Upper lobe of left lung (tissue), 6 donors: ENCODE results near the gene NF1. TPM values are rescaled to one million over a fixed set of nuclear protein-coding genes. Genes with fewer than 3 reads are reported as not detected.
"Not testable (repeated sequence)": the region's sequence is repeated elsewhere in the genome, so short reads cannot be mapped to it uniquely, and the experiment has no call there.

ENCODE experiments used
- ATAC-seq, 2 donors: fragments of 200-7000 bp; cut with Tn5 transposase; one replicate each; pipeline ENCODE4 v1.9.1; 2022; ENCODE audit warnings: mild to moderate bottlenecking in 2 of 2, moderate library complexity in 2 of 2; ENCODE audit not compliant: low FRiP score in 2 of 2
- DNase-seq, 2 donors: peaks; one replicate each; pipeline ENCODE4 v3.0.0-alpha.2; 2019 to 2020
- H3K27ac ChIP-seq, 4 donors: fragments of 200-600 bp; sonication (generic); one replicate each; pipeline ENCODE4 v1.5.1; 2016 to 2019
- H3K27me3 ChIP-seq, 4 donors: fragments of 200-600 bp; sonication (generic); one replicate each; pipeline ENCODE4 v1.5.1; 2017 to 2019
- H3K36me3 ChIP-seq, 4 donors: fragments of 200-600 bp; sonication (generic); one replicate each; pipeline ENCODE4 v1.5.1; 2016 to 2019
- H3K4me1 ChIP-seq, 4 donors: fragments of 200-600 bp; sonication (generic); one replicate each; pipeline ENCODE4 v1.5.1; 2018 to 2019
- H3K4me3 ChIP-seq, 4 donors: fragments of 200-600 bp; sonication (generic); one replicate each; pipeline ENCODE4 v1.5.1; 2017 to 2019; ENCODE audit warnings: mild to moderate bottlenecking in 2 of 4, moderate library complexity in 1 of 4
- H3K9me3 ChIP-seq, 4 donors: fragments of 200-600 bp; sonication (generic); one replicate each; pipeline ENCODE4 v1.5.1; 2018 to 2019
- CTCF ChIP-seq, 6 experiments: fragments of 450-650 bp in 4 of 6; fragments of 200-600 bp in 2 of 6; sonication (generic) in 2 of 6; IDR thresholded peaks; one replicate each; pipeline ENCODE4 v1.5.1; 2016 to 2019; ENCODE audit warnings: antibody characterized with exemption in 6 of 6
- EP300 ChIP-seq, 4 donors: sonication (generic); formaldehyde crosslinking; IDR thresholded peaks; one replicate each; pipeline ENCODE4 v1.5.1; 2017; ENCODE audit warnings: antibody characterized with exemption in 4 of 4, control low read depth in 2 of 4
- POLR2A ChIP-seq, 4 donors: fragments of 450-650 bp; IDR thresholded peaks; one replicate each; pipeline ENCODE4 v1.5.1; 2016 to 2017; ENCODE audit warnings: antibody characterized with exemption in 4 of 4, mild to moderate bottlenecking in 2 of 4
- POLR2AphosphoS5 ChIP-seq, 2 donors: sonication (generic); formaldehyde crosslinking; IDR thresholded peaks; one replicate each; pipeline ENCODE4 v1.5.1; 2017; ENCODE audit warnings: antibody characterized with exemption in 2 of 2
- WGBS, 2 donors: methylation state at CpG; one replicate each; pipeline ENCODE4 v1.1.5; 2017 to 2018; 5-methylcytosine and 5-hydroxymethylcytosine counted together
- total RNA-seq, 6 donors: library from RNA; depleted of rRNA in 4 of 6; stranded (reverse); fragments of >200 nt in 4 of 6; gene quantifications; one replicate each; pipeline versions ENCODE4 v1.1.0 to v1.2.1, GENCODE V29; 2016 to 2021
- donor health status: DM: no; HTN: no; CAD: no; lungs with moderate emphysema.
- donor health status: DM: no; HTN: yes; CAD: no; lungs with severe emphysema.

NF1 gene
- total RNA-seq, 6 donors from 2014 or later = 35.5 to 85.1 (median 47.1) TPM

- H3K4me1 ChIP-seq = peaks cover 0 to 8% (median 6%) of the 10 kb centered on the region in 4 donors
- no peaks in the 10 kb centered on the region for H3K36me3 ChIP-seq
- H3K27me3 ChIP-seq = no peaks in the 10 kb centered on the region
- no peaks in the 10 kb centered on the region for H3K9me3 ChIP-seq
- no peak for DNase-seq
- no peak overlapping the region for H3K27ac ChIP-seq
- no peak overlapping the region for H3K4me3 ChIP-seq
- no peak for TF ChIP-seq POLR2AphosphoS5 (IDR thresholded peaks at IDR 0.05)
- TF ChIP-seq POLR2A (IDR thresholded peaks at IDR 0.05) = no peak
- TF ChIP-seq EP300 (IDR thresholded peaks at IDR 0.05) = no peak
- no peak for TF ChIP-seq CTCF (IDR thresholded peaks at IDR 0.05)
- 91 to 97% methylated on average over 1 of the region's 1 CpG for WGBS, 2 donors
- ATAC-seq = no peak
Measured at GRCh38 chr17:31112001-31112661, 17.4 kb downstream of the NF1 start.

- H3K4me1 ChIP-seq, H3K4me3 ChIP-seq, H3K27me3 ChIP-seq, H3K36me3 ChIP-seq, H3K9me3 ChIP-seq, H3K27ac ChIP-seq: not testable (repeated sequence)
- ATAC-seq (peak in 1 of 2 donors; percentile 30), DNase-seq (peak in 1 of 2 donors; percentile 63)
- 70 to 78% methylated on average over 6 to 7 of the region's 7 CpGs for WGBS, 2 donors
Measured at GRCh38 chr17:31113368-31113767, 18.6 kb downstream of the NF1 start.

GRCh38 chr17:31113939-31114338 is 19.2 kb downstream of the NF1 start:
- Histone ChIP-seq H3K4me1 (peaks cover 0 to 8% (median 5%) of the 10 kb centered on the region in 4 donors), H3K4me3 (no peak overlapping the region), H3K27me3 (no peaks in the 10 kb centered on the region), H3K27ac (no peak overlapping the region), H3K36me3 (no peaks in the 10 kb centered on the region), H3K9me3 (no peaks in the 10 kb centered on the region)
- WGBS, 2 donors = 95 to 96% methylated on average over 4 of the region's 4 CpGs
- DNase-seq (no peak), ATAC-seq (no peak)
- TF ChIP-seq POLR2A (IDR thresholded peaks at IDR 0.05) = no peak
- no peak for TF ChIP-seq EP300 (IDR thresholded peaks at IDR 0.05)
- no peak for TF ChIP-seq POLR2AphosphoS5 (IDR thresholded peaks at IDR 0.05)
- no peak for TF ChIP-seq CTCF (IDR thresholded peaks at IDR 0.05)

GRCh38 chr17:31114956-31115555 is 20.3 kb downstream of the NF1 start:
- ATAC-seq = no peak
- Histone ChIP-seq H3K4me3 (no peak overlapping the region), H3K36me3 (no peaks in the 10 kb centered on the region), H3K4me1 (peaks cover 0 to 7% (median 0%) of the 10 kb centered on the region in 4 donors), H3K9me3 (no peaks in the 10 kb centered on the region), H3K27me3 (no peaks in the 10 kb centered on the region), H3K27ac (no peak overlapping the region)
- no peak for TF ChIP-seq POLR2AphosphoS5 (IDR thresholded peaks at IDR 0.05)
- no peak for TF ChIP-seq CTCF (IDR thresholded peaks at IDR 0.05)
- WGBS, 2 donors = 91 to 95% methylated on average over 3 of the region's 3 CpGs
- DNase-seq = no peak

- ATAC-seq (no peak), DNase-seq (no peak)
- H3K36me3 ChIP-seq = no peaks in the 10 kb centered on the region
- H3K4me3 ChIP-seq = no peak overlapping the region
- H3K27ac ChIP-seq = no peak overlapping the region
- no peaks in the 10 kb centered on the region for H3K27me3 ChIP-seq
- H3K4me1 ChIP-seq = peaks cover 0 to 7% (median 0%) of the 10 kb centered on the region in 4 donors
- H3K9me3 ChIP-seq = no peaks in the 10 kb centered on the region
- no peak for TF ChIP-seq POLR2A (IDR thresholded peaks at IDR 0.05)
- no peak for TF ChIP-seq EP300 (IDR thresholded peaks at IDR 0.05)
- TF ChIP-seq CTCF (IDR thresholded peaks at IDR 0.05) = no peak
- no peak for TF ChIP-seq POLR2AphosphoS5 (IDR thresholded peaks at IDR 0.05)
- 89 to 94% methylated on average over 4 of the region's 4 CpGs for WGBS, 2 donors
Measured at GRCh38 chr17:31116167-31116566, 21.4 kb downstream of the NF1 start.
